DLD1 (cell line): ENCODE data around the gene C2orf42.
"Not testable (repeated sequence)": the region's sequence is repeated elsewhere in the genome, so short reads cannot be mapped to it uniquely, and the experiment has no call there.

ENCODE experiments used
- in situ Hi-C: cut with HindIII; loops from 2 replicates; pipeline ENCODE4 v1.10.0; 2017; ENCODE audit warnings: low sequenced_read_pairs

C2orf42 gene

DNA sequence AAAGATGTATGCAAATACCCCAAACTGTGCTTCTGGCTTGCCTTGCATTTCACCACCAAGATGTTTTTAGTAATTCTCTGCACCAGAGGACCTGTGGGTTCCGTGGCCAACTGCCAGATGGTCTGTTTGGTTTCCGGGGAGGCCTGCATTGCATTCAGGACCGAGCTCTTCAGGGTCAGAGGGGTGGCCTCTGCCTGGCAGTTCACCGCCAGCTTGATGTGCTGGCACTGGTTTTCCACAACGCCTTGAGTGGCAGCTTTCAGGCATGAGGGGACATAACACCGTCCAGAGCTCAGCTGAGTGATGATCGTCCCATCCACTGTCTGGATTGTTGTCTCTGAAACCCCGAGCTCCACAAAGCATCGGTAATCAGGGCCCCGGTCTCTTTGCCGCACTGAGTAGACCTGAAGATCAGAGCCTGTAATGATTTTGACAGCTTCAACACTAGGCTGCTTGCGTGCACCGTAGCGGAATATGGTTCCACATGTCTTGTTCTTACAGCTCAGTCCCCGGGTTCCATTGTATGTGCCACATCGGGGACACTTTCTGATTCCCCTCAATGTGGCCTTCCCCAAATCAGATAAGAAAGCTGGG lies 9.4 kb downstream of the C2orf42 start:
- in situ Hi-C loops: no loop called here

DNA sequence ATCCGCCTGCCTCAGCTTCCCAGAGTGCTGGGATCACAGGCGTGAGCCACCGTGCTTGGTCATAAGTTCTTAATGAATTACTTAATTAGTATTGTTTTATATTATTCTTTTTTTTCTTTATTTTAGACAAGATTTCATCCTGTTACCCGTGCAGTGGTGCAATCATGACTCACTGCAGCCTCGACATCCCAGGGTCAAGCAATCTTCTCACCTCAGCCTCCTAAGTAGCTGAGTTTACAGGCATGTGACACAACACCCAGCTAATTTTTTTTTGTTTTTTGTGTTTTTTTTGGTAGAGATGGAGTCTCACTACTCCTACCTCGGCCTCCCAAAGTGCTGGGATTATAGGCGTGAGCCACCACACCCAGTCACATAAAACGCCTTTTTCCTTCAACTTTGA lies 17.3 kb downstream of the C2orf42 start:
- in situ Hi-C loops: no loop called here

DNA sequence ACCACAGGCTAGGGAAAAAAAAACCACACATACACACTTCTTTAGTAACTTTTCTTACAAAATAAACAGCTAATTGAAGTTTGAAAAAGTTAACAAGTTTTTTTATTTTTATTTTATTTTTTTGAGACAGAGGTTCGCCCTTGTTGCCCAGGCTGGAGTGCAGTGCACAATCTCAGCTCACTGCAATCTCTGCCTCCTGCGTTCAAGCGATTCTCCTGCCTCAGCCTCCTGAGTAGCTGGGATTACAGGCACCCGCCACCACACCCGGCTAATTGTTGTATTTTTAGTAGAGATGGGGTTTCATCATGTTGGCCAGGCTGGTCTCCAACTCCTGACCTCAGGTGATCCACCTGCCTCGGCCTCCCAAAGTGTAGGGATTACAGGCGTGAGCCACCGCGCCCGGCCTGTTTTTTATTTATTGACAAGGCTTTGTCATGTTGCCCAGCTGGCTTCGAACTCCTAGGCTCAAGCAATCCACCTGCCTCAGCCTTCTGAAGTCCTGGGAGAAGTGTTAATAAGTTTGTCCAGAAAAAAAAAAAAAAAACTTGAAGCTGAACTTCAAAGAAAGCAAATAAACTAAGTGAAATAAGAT lies 21.1 kb downstream of the C2orf42 start:
- in situ Hi-C loops: not testable (repeated sequence)

- in situ Hi-C loops: no loop called here
Observed at GRCh38 chr2:70161069-70161534, 29.7 kb downstream of the C2orf42 start.

GRCh38 chr2:70160545-70160944 lies 30.3 kb downstream of the C2orf42 start:
- in situ Hi-C loops: no loop called here

- in situ Hi-C loops: loop anchor here (25.0 kb wide), 1 partner anchor 212 kb away; no protein-coding TSS in a partner anchor
Observed at GRCh38 chr2:70149130-70149686, 41.6 kb downstream of the C2orf42 start.

DNA sequence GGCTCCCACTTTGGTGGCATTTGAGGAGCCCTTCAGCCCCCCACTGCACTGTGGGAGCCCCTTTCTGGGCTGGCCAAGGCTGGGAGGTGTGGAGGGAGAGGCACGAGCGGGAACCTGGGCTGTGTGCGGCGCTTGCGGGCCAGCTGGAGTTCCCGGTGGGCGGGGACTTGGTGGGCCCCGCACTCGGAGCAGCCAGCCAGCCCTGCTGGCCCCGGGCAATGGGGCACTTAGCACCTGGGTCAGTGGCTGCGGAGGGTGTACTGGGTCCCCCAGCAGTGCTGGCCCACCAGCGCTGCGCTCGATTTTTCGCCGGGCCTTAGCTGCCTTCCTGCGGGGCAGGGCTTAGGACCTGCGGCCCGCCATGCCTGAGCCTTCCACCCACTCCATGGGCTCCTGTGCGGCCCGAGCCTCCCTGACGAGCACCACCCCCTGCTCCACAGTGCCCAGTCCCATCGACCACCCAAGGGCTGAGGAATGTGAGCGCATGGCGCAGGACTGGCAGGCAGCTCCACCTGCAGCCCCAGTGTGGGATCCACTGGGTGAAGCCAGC lies 42.5 kb downstream of the C2orf42 start:
- in situ Hi-C loops: loop anchor here (25.0 kb wide), 1 partner anchor 211 kb away; no protein-coding TSS in a partner anchor

DNA sequence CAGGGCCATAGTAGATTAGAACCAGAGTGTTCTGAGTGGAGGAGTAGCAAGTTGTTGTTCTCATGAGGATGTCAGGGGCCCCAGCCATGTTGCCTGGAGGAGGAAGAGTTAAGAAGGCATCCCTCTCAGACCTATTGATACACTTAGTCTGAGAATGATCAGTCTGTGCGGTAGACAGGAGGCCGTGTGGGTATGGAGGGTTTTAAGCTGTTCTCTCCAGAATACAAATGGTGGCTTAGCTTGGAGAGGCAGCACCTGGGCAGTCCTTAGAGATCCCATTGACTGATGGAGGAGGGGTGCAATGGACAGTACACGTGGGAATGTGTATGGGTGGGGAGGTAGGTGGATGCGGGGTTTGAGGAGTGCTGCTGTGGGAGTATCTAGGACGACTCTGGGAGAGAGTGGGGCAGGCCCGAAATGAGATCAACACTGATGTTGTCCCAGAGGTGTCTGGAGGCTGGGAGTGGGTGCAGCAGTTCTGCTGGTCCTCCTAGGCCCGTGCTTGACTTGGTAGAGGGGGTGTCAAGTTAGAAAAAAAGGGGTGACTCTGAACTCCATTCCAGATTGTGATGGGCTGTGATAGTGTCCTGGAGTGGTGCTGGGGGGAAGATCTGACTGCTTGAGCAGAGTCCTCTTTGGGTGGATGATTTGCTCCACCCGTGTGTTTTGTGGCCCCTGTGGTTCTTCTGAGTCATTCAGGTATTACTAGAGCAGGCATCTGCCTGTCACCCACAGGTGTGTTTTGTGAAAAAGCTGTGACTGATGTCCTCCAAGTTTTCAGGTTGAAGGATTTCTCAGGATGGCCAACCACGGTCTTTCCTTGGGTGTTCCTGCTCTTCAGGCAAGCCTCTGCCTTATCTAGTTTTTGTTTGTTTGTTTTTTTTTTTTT lies 44.7 kb downstream of the C2orf42 start:
- in situ Hi-C loops: loop anchor here (25.0 kb wide), 1 partner anchor 209 kb away; no protein-coding TSS in a partner anchor

GRCh38 chr2:70145144-70145490 lies 45.7 kb downstream of the C2orf42 start:
- in situ Hi-C loops: loop anchor here (25.0 kb wide), 1 partner anchor 208 kb away; no protein-coding TSS in a partner anchor

DNA sequence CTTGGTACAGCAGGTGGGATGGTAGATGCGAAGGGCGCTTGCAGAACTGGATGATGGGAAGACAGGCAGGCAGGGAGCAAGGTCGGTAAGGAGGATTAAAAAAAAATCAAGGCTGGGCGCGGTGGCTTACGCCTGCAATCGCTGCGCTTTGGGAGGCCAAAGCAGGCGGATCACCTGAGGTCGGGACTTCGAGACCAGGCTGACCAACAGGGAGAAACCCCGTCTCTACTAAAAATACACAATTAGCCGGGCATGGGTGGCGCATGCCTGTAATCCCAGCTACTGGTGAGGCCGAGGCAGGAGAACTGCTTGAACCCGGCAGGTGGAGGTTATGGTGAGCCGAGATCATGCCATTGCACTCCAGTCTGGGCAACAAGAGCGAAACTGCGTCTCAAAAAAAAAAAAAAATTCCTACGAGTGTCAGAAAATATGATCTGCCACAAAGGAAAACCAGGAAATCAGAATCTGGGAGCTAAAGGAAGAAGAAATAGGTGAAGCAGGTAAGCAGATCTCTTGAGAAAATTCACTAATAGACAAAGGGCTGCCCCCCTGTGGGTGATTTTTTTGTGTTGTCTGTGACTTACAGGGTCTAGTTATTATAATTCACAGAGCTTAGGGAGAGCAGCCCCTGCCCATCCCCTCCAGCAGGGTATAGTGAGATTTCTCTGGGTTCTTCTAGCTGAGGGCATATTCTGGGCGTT lies 46.2 kb downstream of the C2orf42 start:
- in situ Hi-C loops: loop anchor here (5.0 to 25.0 kb wide), 2 partner anchors 53 to 207 kb away; no protein-coding TSS in a partner anchor

- in situ Hi-C loops: loop anchor here (5.0 to 25.0 kb wide), 2 partner anchors 54 to 206 kb away; no protein-coding TSS in a partner anchor
Observed at GRCh38 chr2:70143314-70144150, 47.3 kb downstream of the C2orf42 start.

- in situ Hi-C loops: loop anchor here (5.0 to 25.0 kb wide), 2 partner anchors 55 to 205 kb away; no protein-coding TSS in a partner anchor
Observed at GRCh38 chr2:70142590-70143313, 48.1 kb downstream of the C2orf42 start.

- in situ Hi-C loops: loop anchor here (5.0 to 25.0 kb wide), 2 partner anchors 55 to 205 kb away; no protein-coding TSS in a partner anchor
Observed at GRCh38 chr2:70141902-70142589, 48.8 kb downstream of the C2orf42 start.

DNA sequence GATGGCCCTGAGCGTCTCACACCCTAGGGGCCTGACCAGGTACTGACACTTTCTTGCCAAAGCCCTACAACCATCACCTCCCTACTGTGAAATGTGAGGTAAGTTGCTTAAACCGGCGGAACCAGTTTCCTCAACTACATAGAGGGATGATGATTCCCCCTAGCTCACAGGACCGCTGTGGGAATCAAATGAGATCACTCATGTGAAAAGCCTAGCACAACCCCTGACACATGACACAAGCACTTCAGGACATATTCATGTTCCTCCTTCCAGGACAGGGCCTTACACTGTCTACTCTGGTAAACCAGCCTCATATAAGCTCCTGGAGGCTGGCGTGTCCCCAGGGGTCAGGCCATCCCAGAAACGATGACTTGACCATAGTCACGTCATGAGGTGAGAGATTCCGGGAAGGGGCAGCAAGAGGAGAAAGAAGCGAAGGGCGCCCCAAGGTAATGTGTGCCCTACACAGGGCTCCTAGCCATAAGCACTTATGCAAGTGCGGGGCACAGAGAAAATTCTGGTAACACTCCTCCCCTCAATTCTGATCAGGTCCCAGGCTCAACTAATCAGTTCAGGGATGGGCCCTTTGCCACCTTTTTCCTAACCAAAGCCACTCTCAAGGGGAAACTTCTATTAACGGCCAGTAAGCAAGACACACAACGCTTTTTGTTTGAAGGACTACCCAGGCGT lies 49.5 kb downstream of the C2orf42 start:
- in situ Hi-C loops: loop anchor here (5.0 to 25.0 kb wide), 2 partner anchors 56 to 204 kb away; no protein-coding TSS in a partner anchor

GRCh38 chr2:70140791-70141211 lies 50.0 kb downstream of the C2orf42 start:
- in situ Hi-C loops: loop anchor here (5.0 to 25.0 kb wide), 2 partner anchors 56 to 204 kb away; no protein-coding TSS in a partner anchor

DNA sequence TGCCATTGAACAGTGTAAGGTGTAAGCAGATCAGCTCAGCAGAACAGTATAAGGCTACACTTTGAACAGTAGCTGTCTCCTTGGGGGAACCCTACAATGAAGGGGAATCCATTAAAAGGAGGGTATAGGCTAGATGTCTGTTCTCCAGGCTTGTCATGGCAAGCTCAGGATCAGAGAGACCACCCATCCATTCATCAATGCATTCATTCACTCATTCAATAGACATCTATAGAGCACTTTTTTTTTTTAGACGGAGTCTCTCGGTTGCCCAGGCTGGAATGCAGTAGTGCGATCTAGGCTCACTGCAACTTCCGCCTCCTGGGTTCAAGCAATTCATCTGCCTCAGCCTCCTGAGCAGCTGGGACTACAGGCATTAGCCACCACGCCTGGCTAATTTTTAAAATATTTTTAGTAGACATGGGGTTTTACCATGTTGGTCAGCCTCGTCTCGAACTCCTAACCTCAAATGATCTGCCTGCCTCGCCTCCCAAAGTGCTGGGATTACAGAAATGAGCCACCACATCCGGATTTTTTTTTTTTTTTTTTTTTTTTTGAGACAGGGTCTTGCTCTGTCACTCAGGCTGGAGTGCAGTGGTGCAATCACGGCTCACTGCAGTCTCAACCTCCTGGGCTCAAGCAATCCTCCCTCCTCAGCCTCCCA lies 56.4 kb downstream of the C2orf42 start:
- in situ Hi-C loops: loop anchor here (25.0 kb wide), 1 partner anchor 197 kb away; no protein-coding TSS in a partner anchor
